Activated CD8-positive, alpha-beta memory T cell treated with anti-CD3 and anti-CD28 coated beads for 24 hours (primary cell): Measurements from ENCODE around the gene PODXL.
A peak's percentile ranks its signal among the peaks of the same experiment; 100 is the strongest.
"Not testable (repeated sequence)": the region's sequence is repeated elsewhere in the genome, so short reads cannot be mapped to it uniquely, and the experiment has no call there.

ENCODE experiments used
- DNase-seq: peaks from one replicate; pipeline ENCODE4 v3.0.0-alpha.2; 2020

Gene PODXL

DNA sequence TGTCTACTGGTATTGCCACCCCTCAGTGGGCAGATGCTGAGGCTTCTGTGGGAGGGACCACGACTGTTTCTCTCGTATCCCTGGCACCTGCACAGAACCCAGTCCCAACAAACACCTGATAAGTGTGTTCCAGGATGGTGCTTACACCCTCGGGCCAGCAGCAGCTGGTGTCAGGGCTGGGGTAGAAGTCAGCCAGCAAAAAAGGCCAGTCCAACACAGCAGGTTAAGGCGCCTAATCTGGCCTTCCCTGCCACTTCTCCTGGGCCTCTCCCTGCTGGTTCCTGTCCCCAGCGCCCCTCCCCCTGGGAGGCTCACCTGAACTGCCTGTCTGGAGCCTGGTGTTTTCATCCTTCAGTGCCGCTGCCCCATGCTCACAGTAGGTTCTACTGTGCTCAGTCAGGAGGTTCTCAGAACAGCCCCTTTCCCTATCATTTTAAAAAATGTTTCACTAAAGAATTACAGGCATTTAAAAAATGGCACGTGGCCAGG, 20.0 kb downstream of the PODXL start:
- no peak for DNase-seq

- no peak for DNase-seq
These were observed 22.6 kb downstream of the PODXL start for GRCh38 chr7:131533566-131534561.

DNA sequence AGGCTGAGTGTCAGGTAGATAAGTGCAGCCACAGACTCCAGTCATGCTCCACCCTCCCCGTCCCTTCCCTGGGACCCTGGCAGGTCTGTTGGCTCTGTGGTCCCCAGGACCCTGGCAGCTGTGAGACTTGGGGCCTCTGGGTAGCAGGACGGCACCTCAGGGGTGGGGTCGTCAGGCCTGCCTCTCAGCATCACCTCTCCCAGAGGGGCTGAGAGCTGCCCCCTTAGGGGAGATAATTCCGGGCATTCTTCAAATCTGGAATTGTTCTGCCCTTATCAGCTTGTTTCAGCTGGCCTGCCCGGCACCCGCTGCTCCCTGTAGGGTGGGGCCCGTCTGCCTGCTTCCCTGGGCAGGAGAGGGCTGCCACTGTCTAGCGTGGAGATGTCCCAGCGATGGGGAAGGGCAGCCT, 23.3 kb downstream of the PODXL start:
- DNase-seq = no peak

DNA sequence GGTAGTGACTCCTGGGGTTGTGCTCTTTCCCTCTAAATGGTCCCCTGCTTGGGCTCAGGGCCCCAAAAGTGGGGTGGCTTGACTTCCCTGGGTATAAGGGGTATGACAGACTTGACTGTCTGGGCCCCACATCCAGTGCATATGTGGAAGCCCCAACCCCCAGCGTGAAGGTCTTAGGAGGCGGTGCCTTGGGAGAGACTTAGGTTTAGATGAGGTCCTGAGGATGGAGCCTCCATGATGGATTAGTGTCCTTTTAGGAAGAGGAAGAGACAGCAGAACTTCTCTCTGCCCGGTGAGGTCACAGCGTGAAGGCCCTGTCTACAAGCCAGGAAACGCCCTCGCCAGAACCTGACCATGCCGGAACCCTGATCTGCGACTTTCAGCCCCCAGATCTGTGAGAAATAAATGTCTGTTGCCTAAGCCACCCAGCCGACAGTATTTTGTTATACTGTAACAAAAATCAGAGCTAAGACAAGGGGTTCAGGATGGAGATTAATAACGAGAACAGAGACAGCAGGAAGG, 23.8 kb downstream of the PODXL start:
- DNase-seq = no peak

GRCh38 chr7:131530137-131530536, 26.3 kb downstream of the PODXL start:
- DNase-seq = no peak

GRCh38 chr7:131529617-131530016, 26.8 kb downstream of the PODXL start:
- no peak for DNase-seq

GRCh38 chr7:131529179-131529578, 27.2 kb downstream of the PODXL start:
- no peak for DNase-seq

DNA sequence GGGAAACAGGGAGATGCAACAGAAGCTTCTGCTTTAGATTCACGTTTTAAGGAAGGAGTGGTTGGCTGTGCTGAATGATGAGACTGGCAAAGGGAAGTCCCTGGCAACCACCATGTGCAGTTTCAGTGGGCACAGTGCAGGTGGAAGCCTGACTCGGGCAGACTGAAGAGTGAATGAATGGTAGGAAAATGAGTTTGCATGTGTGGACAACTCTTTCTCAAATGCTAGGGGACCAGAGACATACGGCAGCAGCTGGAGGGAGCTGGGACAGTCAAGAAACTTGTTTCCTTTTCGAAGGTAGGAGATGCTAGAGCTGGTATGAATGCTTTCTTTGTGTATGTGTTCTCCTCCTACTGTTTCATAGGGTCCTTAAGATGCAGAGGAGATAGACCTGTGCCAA, 29.0 kb downstream of the PODXL start:
- DNase-seq = no peak

GRCh38 chr7:131525820-131526219, 30.6 kb downstream of the PODXL start:
- no peak for DNase-seq

DNA sequence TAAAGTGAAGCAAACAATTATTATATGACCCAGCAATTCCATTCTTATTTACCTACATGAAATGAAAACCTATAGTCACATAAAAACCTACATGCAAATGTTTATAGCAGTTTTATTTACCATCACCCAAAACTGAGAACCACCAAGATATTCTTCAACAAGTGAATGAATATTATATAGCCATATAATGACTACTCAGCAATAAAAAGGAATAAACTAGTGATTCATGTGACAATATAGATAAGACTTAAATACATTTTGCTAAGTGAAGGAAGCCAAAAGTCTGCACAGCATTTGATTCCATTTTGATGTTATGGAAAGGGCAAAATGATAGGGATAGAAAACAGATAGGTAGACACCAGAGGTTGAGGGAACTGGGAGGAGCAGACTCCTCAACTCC, 31.7 kb downstream of the PODXL start:
- no peak for DNase-seq

DNA sequence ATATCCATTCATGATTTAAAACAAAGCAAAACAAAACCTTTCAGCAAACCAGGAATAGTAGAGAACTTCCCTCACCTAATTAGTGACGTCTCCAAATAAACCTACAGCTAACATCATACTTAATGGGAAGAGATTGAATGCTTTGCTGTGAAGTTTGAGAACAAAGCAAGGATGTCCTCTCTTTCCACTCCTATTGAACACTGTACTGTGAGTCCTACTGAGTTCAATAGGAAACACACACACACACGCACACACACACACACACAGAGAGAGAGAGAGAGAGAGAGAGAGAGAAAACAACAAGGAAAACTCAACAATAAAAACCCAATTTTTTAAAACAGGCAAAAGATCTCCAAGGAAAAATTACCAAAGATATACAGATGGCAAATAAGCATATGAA, 32.3 kb downstream of the PODXL start:
- DNase-seq = no peak

GRCh38 chr7:131522325-131522930, 34.0 kb downstream of the PODXL start:
- DNase-seq = no peak

DNA sequence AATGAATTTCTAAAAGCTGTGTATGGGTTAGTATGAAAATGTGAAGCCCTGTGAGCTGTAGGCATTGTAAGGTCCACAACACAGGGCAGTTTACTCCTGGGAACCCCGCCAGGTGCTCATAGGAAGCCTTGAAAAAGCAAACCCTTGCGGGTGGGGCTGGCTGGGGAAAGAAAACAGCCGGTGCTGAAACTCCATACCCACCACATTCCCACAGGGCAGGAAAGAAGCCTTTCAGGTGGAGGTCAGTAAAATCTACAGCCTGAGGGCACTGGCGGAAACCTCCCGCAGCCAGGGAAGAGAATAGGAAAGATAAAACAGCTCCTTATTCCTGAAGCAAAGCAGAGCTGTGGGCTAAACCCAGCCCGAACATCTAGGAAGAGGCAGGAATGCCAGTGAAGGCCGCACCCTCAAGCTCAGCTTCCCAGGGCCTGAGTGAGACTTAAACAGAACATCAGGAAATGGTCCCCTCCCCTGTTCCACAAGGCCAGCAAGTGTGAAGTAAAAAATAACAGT, 34.7 kb downstream of the PODXL start:
- DNase-seq = no peak

- DNase-seq = no peak
These were observed 37.8 kb downstream of the PODXL start for GRCh38 chr7:131518626-131519025.

DNA sequence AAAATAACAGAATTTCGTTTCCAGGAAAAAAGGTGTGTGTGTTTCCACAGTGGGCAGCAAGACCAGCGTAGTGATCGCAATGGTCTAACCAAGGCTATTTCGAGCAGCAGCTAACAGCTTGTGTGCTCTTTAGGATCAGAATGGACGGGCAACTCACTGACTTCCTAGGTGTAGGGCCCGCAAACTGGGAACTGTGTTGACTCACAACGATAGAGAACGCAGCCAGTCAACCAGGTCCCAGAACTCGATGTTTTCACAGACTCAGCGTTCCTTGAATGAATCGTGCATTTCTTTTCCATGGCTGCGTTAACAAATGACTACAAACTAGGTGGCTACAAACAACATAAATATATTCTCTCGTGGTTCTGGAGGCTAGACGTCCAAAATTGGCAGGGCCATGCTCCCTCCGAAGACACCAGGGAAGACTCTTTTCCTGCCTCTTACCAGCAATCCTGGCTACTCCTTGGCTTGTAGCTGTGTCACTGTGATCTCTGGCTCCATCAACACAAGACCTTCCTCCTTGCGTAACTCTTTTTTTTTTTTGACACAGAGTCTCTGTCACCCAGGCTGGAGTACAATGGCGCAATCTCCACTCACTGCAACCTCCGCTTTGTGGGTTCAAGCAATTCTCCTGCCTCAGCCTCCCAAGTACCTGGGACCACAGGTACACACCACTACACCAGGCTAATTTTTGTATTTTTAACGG, 39.1 kb downstream of the PODXL start:
- DNase-seq = peak; percentile 19

GRCh38 chr7:131515471-131515870, 41.0 kb downstream of the PODXL start:
- DNase-seq = not testable (repeated sequence)

- DNase-seq = peak; percentile 90
These were observed 43.0 kb downstream of the PODXL start for GRCh38 chr7:131513245-131514061.

GRCh38 chr7:131511774-131512535, 44.5 kb downstream of the PODXL start:
- DNase-seq = no peak

GRCh38 chr7:131511071-131511470, 45.4 kb downstream of the PODXL start:
- DNase-seq = no peak

DNA sequence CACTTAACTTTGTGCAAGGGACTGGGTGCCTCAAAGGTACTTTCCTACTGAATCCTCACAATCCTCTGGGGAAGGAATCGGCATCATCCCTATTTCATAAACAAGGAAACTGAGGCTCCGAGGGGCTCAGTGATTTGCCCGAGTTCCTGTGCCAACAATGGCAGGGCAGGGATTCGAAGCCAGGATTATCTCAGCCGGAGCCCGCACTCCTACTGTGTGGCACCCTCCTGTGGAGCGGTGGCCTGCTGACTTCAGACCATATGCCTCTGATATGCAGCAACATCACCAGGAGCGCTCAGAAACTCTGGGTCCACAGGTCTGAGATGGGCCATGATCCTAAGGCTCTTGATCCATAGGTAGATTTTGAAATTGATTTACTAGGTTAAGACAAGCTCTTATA, 46.6 kb downstream of the PODXL start:
- no peak for DNase-seq
